ENCODE results near the gene GAS6.

The GAS6 gene

DNA sequence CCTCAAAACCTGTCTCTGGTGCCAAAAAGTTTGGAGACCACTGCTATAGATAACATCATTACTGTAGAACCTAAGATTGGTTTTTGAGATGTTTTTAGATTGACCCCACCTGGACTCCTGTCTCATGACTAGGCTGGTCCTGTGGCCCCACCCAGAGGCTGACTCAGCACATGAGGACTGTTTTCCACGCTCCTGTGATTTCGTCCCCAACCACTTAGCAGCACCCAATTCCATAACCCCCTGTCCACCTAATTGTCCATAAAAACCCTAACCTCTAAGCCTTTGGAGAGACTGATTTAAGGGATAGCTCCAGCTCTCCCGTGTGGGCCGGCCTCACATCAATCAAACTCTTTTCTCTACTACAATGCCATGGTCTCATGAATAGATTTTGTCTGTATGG lies 25.6 kb upstream of the GAS6 start:
- H3K9ac ChIP-seq (ENCODE audit: low read depth in 1 of 2, low read length in 2 of 2) = no peak overlapping the region
- no peak overlapping the region for H3K4me3 ChIP-seq (ENCODE audit: low read depth in 1 of 2, low read length in 2 of 2)
- H3K27ac ChIP-seq (ENCODE audit: low read depth, low read length) = no peak overlapping the region
- no peaks in the 10 kb centered on the region for H3K9me3 ChIP-seq (ENCODE audit: control insufficient read depth in 1 of 2, low read length in 2 of 2)
- no peaks in the 10 kb centered on the region for H3K4me1 ChIP-seq (ENCODE audit: control insufficient read depth in 1 of 2, insufficient read depth in 2 of 2, low read length in 2 of 2)
- no peaks in the 10 kb centered on the region for H3K27me3 ChIP-seq (ENCODE audit: control insufficient read depth in 1 of 2, insufficient read depth in 2 of 2, low read length in 2 of 2)
- H3K36me3 ChIP-seq (ENCODE audit: control insufficient read depth in 1 of 2, insufficient read depth in 2 of 2, low read length in 2 of 2) = no peaks in the 10 kb centered on the region

DNA sequence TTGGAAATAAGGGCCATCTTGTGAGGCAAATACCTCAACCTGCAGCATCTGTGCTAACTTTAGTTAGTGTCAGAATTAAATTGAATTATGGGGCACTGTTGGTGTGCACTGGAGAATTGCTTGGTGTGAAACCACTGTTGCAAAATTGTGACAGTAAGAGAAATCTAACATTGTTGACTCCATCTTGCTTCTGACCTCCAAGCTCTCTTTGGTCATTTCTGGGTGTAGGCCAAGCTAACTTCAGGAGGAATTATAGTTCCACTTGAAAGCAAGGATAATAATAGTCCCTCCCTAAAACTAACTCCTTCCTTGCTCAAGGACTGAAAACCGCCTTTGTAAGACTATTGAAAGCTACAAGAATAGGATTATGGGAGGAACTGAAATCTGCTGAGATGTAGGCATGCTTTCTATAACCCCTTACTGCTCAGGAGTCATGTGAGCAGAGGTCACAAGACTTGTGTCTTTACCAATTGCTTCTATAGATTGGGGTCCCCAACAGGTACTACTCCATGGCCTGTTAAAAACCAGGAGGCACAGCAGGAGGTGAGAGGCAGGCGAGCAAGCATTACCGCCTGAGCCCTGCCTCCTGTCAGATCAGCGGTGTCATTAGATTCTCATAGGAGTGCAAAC lies 24.9 kb upstream of the GAS6 start:
- no peaks in the 10 kb centered on the region for H3K36me3 ChIP-seq (ENCODE audit: control insufficient read depth in 1 of 2, insufficient read depth in 2 of 2, low read length in 2 of 2)
- H3K9me3 ChIP-seq (ENCODE audit: control insufficient read depth in 1 of 2, low read length in 2 of 2) = no peaks in the 10 kb centered on the region
- no peak overlapping the region for H3K4me3 ChIP-seq (ENCODE audit: low read depth in 1 of 2, low read length in 2 of 2)
- no peak overlapping the region for H3K9ac ChIP-seq (ENCODE audit: low read depth in 1 of 2, low read length in 2 of 2)
- no peaks in the 10 kb centered on the region for H3K27me3 ChIP-seq (ENCODE audit: control insufficient read depth in 1 of 2, insufficient read depth in 2 of 2, low read length in 2 of 2)
- H3K27ac ChIP-seq (ENCODE audit: low read depth, low read length) = no peak overlapping the region
- no peaks in the 10 kb centered on the region for H3K4me1 ChIP-seq (ENCODE audit: control insufficient read depth in 1 of 2, insufficient read depth in 2 of 2, low read length in 2 of 2)

- Histone ChIP-seq H3K4me3 (ENCODE audit: low read depth in 1 of 2, low read length in 2 of 2) (no peak overlapping the region), H3K27me3 (ENCODE audit: control insufficient read depth in 1 of 2, insufficient read depth in 2 of 2, low read length in 2 of 2) (no peaks in the 10 kb centered on the region), H3K9ac (ENCODE audit: low read depth in 1 of 2, low read length in 2 of 2) (no peak overlapping the region), H3K4me1 (ENCODE audit: control insufficient read depth in 1 of 2, insufficient read depth in 2 of 2, low read length in 2 of 2) (no peaks in the 10 kb centered on the region), H3K9me3 (ENCODE audit: control insufficient read depth in 1 of 2, low read length in 2 of 2) (no peaks in the 10 kb centered on the region), H3K36me3 (ENCODE audit: control insufficient read depth in 1 of 2, insufficient read depth in 2 of 2, low read length in 2 of 2) (no peaks in the 10 kb centered on the region), H3K27ac (ENCODE audit: low read depth, low read length) (no peak overlapping the region)
These were observed 23.9 kb upstream of the GAS6 start for GRCh38 chr13:113887700-113888201.

- Histone ChIP-seq H3K9me3 (ENCODE audit: control insufficient read depth in 1 of 2, low read length in 2 of 2) (no peaks in the 10 kb centered on the region), H3K4me3 (ENCODE audit: low read depth in 1 of 2, low read length in 2 of 2) (no peak overlapping the region), H3K36me3 (ENCODE audit: control insufficient read depth in 1 of 2, insufficient read depth in 2 of 2, low read length in 2 of 2) (no peaks in the 10 kb centered on the region), H3K27me3 (ENCODE audit: control insufficient read depth in 1 of 2, insufficient read depth in 2 of 2, low read length in 2 of 2) (no peaks in the 10 kb centered on the region), H3K4me1 (ENCODE audit: control insufficient read depth in 1 of 2, insufficient read depth in 2 of 2, low read length in 2 of 2) (peaks cover 0 to 7% of the 10 kb centered on the region in 2 donors), H3K9ac (ENCODE audit: low read depth in 1 of 2, low read length in 2 of 2) (no peak overlapping the region), H3K27ac (ENCODE audit: low read depth, low read length) (no peak overlapping the region)
These were observed 22.8 kb upstream of the GAS6 start for GRCh38 chr13:113886561-113887112.

GRCh38 chr13:113884821-113885220 lies 20.9 kb upstream of the GAS6 start:
- Histone ChIP-seq H3K9me3 (ENCODE audit: control insufficient read depth in 1 of 2, low read length in 2 of 2) (no peaks in the 10 kb centered on the region), H3K4me1 (ENCODE audit: control insufficient read depth in 1 of 2, insufficient read depth in 2 of 2, low read length in 2 of 2) (peaks cover 0 to 10% of the 10 kb centered on the region in 2 donors), H3K9ac (ENCODE audit: low read depth in 1 of 2, low read length in 2 of 2) (no peak overlapping the region)

DNA sequence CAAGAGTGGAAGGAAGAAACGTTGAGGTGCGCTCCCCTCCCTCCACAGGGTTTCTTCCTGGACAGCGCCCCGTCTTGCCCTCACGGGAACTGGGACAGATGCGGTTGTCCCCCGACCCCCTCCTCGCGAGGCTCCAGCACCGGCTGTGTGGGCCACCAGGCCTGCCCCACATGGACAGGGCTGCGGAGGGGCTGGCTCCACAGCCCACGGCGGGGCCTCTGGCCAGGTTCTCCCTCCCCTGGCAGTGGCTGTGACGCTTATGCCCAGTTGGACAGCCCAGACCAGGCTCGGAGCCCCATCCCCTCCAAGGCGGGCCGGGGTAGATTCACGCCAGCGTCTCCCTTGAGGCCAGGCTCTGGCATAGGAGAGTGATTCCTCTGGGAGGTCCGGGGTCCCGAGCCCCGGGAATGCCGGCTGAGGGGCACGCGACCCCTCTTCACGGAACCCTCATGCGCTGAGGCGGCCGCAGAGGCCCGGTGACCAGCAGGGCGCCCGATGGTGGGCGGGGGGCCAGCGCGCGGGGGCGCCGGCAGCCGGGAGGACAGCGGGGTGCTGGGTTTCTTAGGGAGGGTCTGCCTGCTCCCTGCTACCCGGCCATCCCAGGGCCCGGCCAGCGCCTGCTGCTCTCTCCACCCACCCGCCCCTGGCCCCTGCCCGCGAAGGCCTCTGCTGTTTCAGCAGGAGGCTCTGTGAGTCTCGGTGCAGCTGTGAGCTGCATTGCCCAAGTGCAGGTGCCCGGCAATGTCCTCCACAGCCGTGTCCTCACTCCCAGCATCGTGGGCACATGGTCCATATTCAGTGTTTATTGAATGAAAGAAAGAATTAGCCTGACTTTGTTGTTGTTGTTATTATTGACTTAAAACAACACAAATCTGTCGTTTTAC lies 20.3 kb upstream of the GAS6 start:
- Histone ChIP-seq H3K4me3 (ENCODE audit: low read depth in 1 of 2, low read length in 2 of 2) (no peak overlapping the region), H3K4me1 (ENCODE audit: control insufficient read depth in 1 of 2, insufficient read depth in 2 of 2, low read length in 2 of 2) (peaks cover 0 to 10% of the 10 kb centered on the region in 2 donors), H3K27me3 (ENCODE audit: control insufficient read depth in 1 of 2, insufficient read depth in 2 of 2, low read length in 2 of 2) (no peaks in the 10 kb centered on the region), H3K27ac (ENCODE audit: low read depth, low read length) (no peak overlapping the region), H3K36me3 (ENCODE audit: control insufficient read depth in 1 of 2, insufficient read depth in 2 of 2, low read length in 2 of 2) (no peaks in the 10 kb centered on the region), H3K9ac (ENCODE audit: low read depth in 1 of 2, low read length in 2 of 2) (no peak overlapping the region), H3K9me3 (ENCODE audit: control insufficient read depth in 1 of 2, low read length in 2 of 2) (no peaks in the 10 kb centered on the region)

More at GRCh38 chr13:113884821-113885220, 20.9 kb upstream of the GAS6 start:
- Histone ChIP-seq H3K4me3 (ENCODE audit: low read depth in 1 of 2, low read length in 2 of 2) (no peak overlapping the region), H3K36me3 (ENCODE audit: control insufficient read depth in 1 of 2, insufficient read depth in 2 of 2, low read length in 2 of 2) (no peaks in the 10 kb centered on the region), H3K27ac (ENCODE audit: low read depth, low read length) (no peak overlapping the region), H3K27me3 (ENCODE audit: control insufficient read depth in 1 of 2, insufficient read depth in 2 of 2, low read length in 2 of 2) (no peaks in the 10 kb centered on the region)

- H3K27me3 ChIP-seq (ENCODE audit: control insufficient read depth in 1 of 2, insufficient read depth in 2 of 2, low read length in 2 of 2) = no peaks in the 10 kb centered on the region
- peaks cover 0 to 10% of the 10 kb centered on the region in 2 donors for H3K4me1 ChIP-seq (ENCODE audit: control insufficient read depth in 1 of 2, insufficient read depth in 2 of 2, low read length in 2 of 2)
These were observed 19.5 kb upstream of the GAS6 start for GRCh38 chr13:113883314-113883811.

DNA sequence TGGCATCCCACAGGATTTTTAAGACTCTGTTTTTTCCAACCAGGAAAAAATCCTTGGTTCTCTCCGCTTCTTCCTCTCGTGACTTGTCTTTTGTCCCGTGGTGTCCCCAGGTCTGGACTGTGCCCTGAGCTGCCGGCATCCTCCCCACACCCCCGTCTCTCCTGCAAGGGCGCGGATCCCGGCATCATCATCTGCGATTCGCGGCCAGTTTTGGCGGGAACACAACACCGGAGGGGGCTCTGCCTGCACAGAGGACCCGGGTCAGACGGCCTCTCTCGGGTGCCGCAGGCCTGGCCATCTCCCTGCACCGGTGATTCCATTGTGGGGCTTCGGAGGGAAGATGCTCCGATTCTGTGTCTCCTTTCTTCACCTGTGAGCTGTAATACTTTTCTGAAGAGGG lies 18.8 kb upstream of the GAS6 start:
- Histone ChIP-seq H3K9me3 (ENCODE audit: control insufficient read depth in 1 of 2, low read length in 2 of 2) (no peaks in the 10 kb centered on the region), H3K9ac (ENCODE audit: low read depth in 1 of 2, low read length in 2 of 2) (no peak overlapping the region), H3K4me1 (ENCODE audit: control insufficient read depth in 1 of 2, insufficient read depth in 2 of 2, low read length in 2 of 2) (peaks cover 0 to 10% of the 10 kb centered on the region in 2 donors), H3K27me3 (ENCODE audit: control insufficient read depth in 1 of 2, insufficient read depth in 2 of 2, low read length in 2 of 2) (no peaks in the 10 kb centered on the region), H3K27ac (ENCODE audit: low read depth, low read length) (no peak overlapping the region), H3K4me3 (ENCODE audit: low read depth in 1 of 2, low read length in 2 of 2) (no peak overlapping the region), H3K36me3 (ENCODE audit: control insufficient read depth in 1 of 2, insufficient read depth in 2 of 2, low read length in 2 of 2) (no peaks in the 10 kb centered on the region)

More at GRCh38 chr13:113883314-113883811, 19.5 kb upstream of the GAS6 start:
- H3K27ac ChIP-seq (ENCODE audit: low read depth, low read length) = no peak overlapping the region
- no peak overlapping the region for H3K4me3 ChIP-seq (ENCODE audit: low read depth in 1 of 2, low read length in 2 of 2)
- H3K9me3 ChIP-seq (ENCODE audit: control insufficient read depth in 1 of 2, low read length in 2 of 2) = no peaks in the 10 kb centered on the region
- no peaks in the 10 kb centered on the region for H3K36me3 ChIP-seq (ENCODE audit: control insufficient read depth in 1 of 2, insufficient read depth in 2 of 2, low read length in 2 of 2)
- no peak overlapping the region for H3K9ac ChIP-seq (ENCODE audit: low read depth in 1 of 2, low read length in 2 of 2)

DNA sequence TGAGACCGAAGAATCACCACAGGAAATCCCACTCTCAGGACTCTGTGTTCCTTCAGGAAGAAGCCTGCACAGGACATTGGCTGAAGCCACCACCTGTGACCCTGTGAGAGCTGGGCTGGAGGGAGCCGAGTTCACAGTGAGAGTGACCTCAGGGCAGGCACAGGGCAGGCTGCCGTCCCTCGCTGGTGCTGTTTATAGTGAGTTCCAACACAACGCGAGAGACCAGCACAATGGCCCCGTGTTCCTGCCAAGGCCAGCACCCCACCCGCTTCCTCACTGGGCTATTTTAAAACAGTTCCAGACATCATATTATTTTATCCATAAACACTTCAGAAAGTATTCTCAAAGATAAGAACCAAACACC lies 18.4 kb upstream of the GAS6 start:
- H3K27ac ChIP-seq (ENCODE audit: low read depth, low read length) = no peak overlapping the region

More for the DNA sequence above, 18.4 kb upstream of the GAS6 start:
- peaks cover 0 to 10% of the 10 kb centered on the region in 2 donors for H3K4me1 ChIP-seq (ENCODE audit: control insufficient read depth in 1 of 2, insufficient read depth in 2 of 2, low read length in 2 of 2)
- no peak overlapping the region for H3K4me3 ChIP-seq (ENCODE audit: low read depth in 1 of 2, low read length in 2 of 2)
- H3K9me3 ChIP-seq (ENCODE audit: control insufficient read depth in 1 of 2, low read length in 2 of 2) = no peaks in the 10 kb centered on the region
- no peak overlapping the region for H3K9ac ChIP-seq (ENCODE audit: low read depth in 1 of 2, low read length in 2 of 2)
- no peaks in the 10 kb centered on the region for H3K36me3 ChIP-seq (ENCODE audit: control insufficient read depth in 1 of 2, insufficient read depth in 2 of 2, low read length in 2 of 2)
- H3K27me3 ChIP-seq (ENCODE audit: control insufficient read depth in 1 of 2, insufficient read depth in 2 of 2, low read length in 2 of 2) = no peaks in the 10 kb centered on the region
